Measurements from ENCODE around the gene TBC1D1.

DNA sequence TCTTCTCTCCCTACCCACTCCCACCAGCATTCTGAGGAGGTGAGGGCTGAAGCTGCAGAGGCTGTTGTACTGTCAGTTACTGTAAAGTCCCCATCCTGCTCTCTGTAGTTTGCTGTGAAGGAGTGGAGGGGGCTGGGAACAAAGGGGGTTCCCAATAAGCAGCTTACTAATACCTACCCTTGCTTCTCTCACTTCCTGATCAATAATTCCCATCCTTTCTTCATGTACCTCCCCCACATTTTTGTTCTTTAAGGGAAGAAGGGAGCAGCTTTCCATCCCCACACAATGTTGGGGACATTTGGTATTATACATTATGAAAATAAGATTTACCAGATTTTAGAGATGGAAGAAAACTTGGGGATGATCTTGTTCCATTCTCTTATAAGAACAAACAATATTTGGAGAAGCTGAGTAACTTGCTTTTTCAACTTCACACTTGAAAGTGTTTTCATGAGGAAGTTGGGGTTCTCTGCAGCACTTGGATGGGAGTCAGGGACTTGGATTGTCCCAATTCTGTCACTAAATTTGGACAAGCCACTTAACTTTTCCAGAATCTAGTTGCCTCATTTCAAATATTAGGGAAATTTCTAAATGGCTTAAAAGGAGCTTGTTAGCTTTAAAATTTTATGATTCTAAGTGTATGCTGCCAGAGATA lies 5.4 kb downstream of the TBC1D1 start:
- TF ChIP-seq, protein P1, sequence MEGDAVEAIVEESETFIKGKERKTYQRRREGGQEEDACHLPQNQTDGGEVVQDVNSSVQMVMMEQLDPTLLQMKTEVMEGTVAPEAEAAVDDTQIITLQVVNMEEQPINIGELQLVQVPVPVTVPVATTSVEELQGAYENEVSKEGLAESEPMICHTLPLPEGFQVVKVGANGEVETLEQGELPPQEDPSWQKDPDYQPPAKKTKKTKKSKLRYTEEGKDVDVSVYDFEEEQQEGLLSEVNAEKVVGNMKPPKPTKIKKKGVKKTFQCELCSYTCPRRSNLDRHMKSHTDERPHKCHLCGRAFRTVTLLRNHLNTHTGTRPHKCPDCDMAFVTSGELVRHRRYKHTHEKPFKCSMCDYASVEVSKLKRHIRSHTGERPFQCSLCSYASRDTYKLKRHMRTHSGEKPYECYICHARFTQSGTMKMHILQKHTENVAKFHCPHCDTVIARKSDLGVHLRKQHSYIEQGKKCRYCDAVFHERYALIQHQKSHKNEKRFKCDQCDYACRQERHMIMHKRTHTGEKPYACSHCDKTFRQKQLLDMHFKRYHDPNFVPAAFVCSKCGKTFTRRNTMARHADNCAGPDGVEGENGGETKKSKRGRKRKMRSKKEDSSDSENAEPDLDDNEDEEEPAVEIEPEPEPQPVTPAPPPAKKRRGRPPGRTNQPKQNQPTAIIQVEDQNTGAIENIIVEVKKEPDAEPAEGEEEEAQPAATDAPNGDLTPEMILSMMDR (IDR thresholded peaks at IDR 0.05) = no peak
- TF ChIP-seq POLR2A (IDR thresholded peaks at IDR 0.05) = no peak
